Left forelimb (tissue), 1 donor: ENCODE measurements around the gene EGLN3.
"Not testable (repeated sequence)": the region's sequence is repeated elsewhere in the genome, so short reads cannot be mapped to it uniquely, and the experiment has no call there.

ENCODE experiments used
- DNase-seq: peaks from one replicate; pipeline ENCODE4 v3.0.0-alpha.2; 2018; ENCODE audit warnings: low spot score

Gene EGLN3

GRCh38 chr14:33950320-33951182, at the start of gene EGLN3:
Gene EGLN3 (minus strand): TSS chr14:33951074. CDS start chr14:33950752, 322 bp downstream.
- peak; percentile 93 for DNase-seq

- DNase-seq: no peak
These were observed 49.5 kb upstream of the EGLN3 start for GRCh38 chr14:34000396-34000795.

- no peak for DNase-seq
These were observed 49.0 kb upstream of the EGLN3 start for GRCh38 chr14:33999771-34000291.

- DNase-seq: no peak
These were observed 46.7 kb upstream of the EGLN3 start for GRCh38 chr14:33997611-33998010.

GRCh38 chr14:33996462-33996861, 45.6 kb upstream of the EGLN3 start:
- DNase-seq: no peak

GRCh38 chr14:33993246-33993645, 42.4 kb upstream of the EGLN3 start:
- DNase-seq: no peak

- DNase-seq: no peak
These were observed 41.6 kb upstream of the EGLN3 start for GRCh38 chr14:33992274-33993007.

- DNase-seq: no peak
These were observed 39.9 kb upstream of the EGLN3 start for GRCh38 chr14:33990790-33991189.

- DNase-seq: no peak
These were observed 36.7 kb upstream of the EGLN3 start for GRCh38 chr14:33987565-33988080.

- DNase-seq: no peak
These were observed 35.9 kb upstream of the EGLN3 start for GRCh38 chr14:33986804-33987203.

GRCh38 chr14:33985242-33985641, 34.4 kb upstream of the EGLN3 start:
- no peak for DNase-seq

GRCh38 chr14:33979613-33980276, 28.9 kb upstream of the EGLN3 start:
- no peak for DNase-seq

- DNase-seq: no peak
These were observed 28.2 kb upstream of the EGLN3 start for GRCh38 chr14:33978892-33979612.

- DNase-seq: no peak
These were observed 21.8 kb upstream of the EGLN3 start for GRCh38 chr14:33972583-33973081.

- DNase-seq: not testable (repeated sequence)
These were observed 19.0 kb upstream of the EGLN3 start for GRCh38 chr14:33969846-33970245.

- no peak for DNase-seq
These were observed 17.8 kb upstream of the EGLN3 start for GRCh38 chr14:33968722-33969121.

- DNase-seq: no peak
These were observed 16.3 kb upstream of the EGLN3 start for GRCh38 chr14:33967138-33967537.

GRCh38 chr14:33966276-33966675, 15.4 kb upstream of the EGLN3 start:
- no peak for DNase-seq

- no peak for DNase-seq
These were observed 13.9 kb upstream of the EGLN3 start for GRCh38 chr14:33964599-33965317.

GRCh38 chr14:33963892-33964291, 13.0 kb upstream of the EGLN3 start:
- DNase-seq: no peak

GRCh38 chr14:33962466-33962865, 11.6 kb upstream of the EGLN3 start:
- DNase-seq: not testable (repeated sequence)
